A673 (cell line): ENCODE data around the gene PURB. TPM values are rescaled to one million over a fixed set of nuclear protein-coding genes. Genes with fewer than 3 reads are reported as not detected.

ENCODE experiments used
- BruUV-seq: library from RNA; stranded (reverse); fragments of 400-500 nt; replicated peaks from 2 replicates; lab custom pipeline; 2021; lab: Mats Ljungman, UMichigan
- CTCF ChIA-PET: fragments of 300-600 bp; sonication (Branson Sonifier 250); formaldehyde crosslinking; loops from one replicate; lab custom pipeline; 2022; ENCODE audit warnings: antibody characterized with exemption; lab: Charles Lee
- POLR2A ChIA-PET: fragments of 300-600 bp; sonication (Branson Sonifier 250); formaldehyde crosslinking; loops from one replicate; lab custom pipeline; 2022; ENCODE audit warnings: antibody characterized with exemption; ENCODE audit not compliant: low non-redundant PET; lab: Charles Lee
- DNase-seq: peaks from one replicate; pipeline ENCODE4 v3.0.0-alpha.2; 2015; ENCODE audit warnings: low spot score
- H3K27ac ChIP-seq: fragments of 200-600 bp; sonication (generic); 2 replicates; pipeline ENCODE4 v1.5.1; 2016; ENCODE audit warnings: mixed run types, low read depth, mild to moderate bottlenecking, mixed read lengths, antibody characterized with exemption, low read length; ENCODE audit not compliant: poor library complexity, severe bottlenecking
- H3K27me3 ChIP-seq: fragments of 200-600 bp; sonication (generic); replicated peaks from 2 replicates; pipeline ENCODE4 v1.6.1; 2017; ENCODE audit warnings: mixed run types, low read depth, mild to moderate bottlenecking, mixed read lengths, antibody characterized with exemption, low read length; ENCODE audit not compliant: insufficient read depth, poor library complexity
- H3K36me3 ChIP-seq: fragments of 200-600 bp; sonication (generic); 2 replicates; pipeline ENCODE4 v1.6.1; 2016; ENCODE audit warnings: mixed run types, mild to moderate bottlenecking, mixed read lengths, antibody characterized with exemption, low read length; ENCODE audit not compliant: insufficient read depth, poor library complexity, severe bottlenecking
- H3K4me1 ChIP-seq: fragments of 200-600 bp; sonication (generic); 2 replicates; pipeline ENCODE4 v1.6.1; 2017; ENCODE audit warnings: mixed run types, mild to moderate bottlenecking, mixed read lengths, antibody characterized with exemption, low read length; ENCODE audit not compliant: insufficient read depth, poor library complexity, severe bottlenecking
- H3K4me3 ChIP-seq: fragments of 200-600 bp; sonication (generic); 2 replicates; pipeline ENCODE4 v1.5.1; 2016; ENCODE audit warnings: low read depth, mixed run types, mild to moderate bottlenecking, mixed read lengths, low read length; ENCODE audit not compliant: poor library complexity, severe bottlenecking
- H3K9me3 ChIP-seq: fragments of 200-600 bp; sonication (generic); 2 replicates; pipeline ENCODE4 v1.6.1; 2016; ENCODE audit warnings: mixed run types, low read depth, mild to moderate bottlenecking, mixed read lengths, antibody characterized with exemption, low read length; ENCODE audit not compliant: poor library complexity, severe bottlenecking
- EZH2 ChIP-seq: fragments of 200-600 bp; sonication (generic); IDR thresholded peaks from 2 replicates; pipeline ENCODE4 v1.6.1; 2017; ENCODE audit warnings: borderline replicate concordance, low read depth, mild to moderate bottlenecking, mixed read lengths, antibody characterized with exemption, low read length; ENCODE audit not compliant: poor library complexity, severe bottlenecking
- intact Hi-C: fragments of 100-400 bp; cut with micrococcal nuclease; formaldehyde crosslinking; loops from one replicate; pipeline ENCODE4 v1.10.0; 2022; ENCODE audit not compliant: unreplicated experiment
- total RNA-seq: library from RNA; stranded (reverse); gene quantifications from 2 replicates; pipeline ENCODE4 v1.2.3, GENCODE V29; 2021
- TF ChIP-seq, protein P1 (sequence below): fragments of 300-800, 200-600 bp; sonication (generic); conservative IDR thresholded peaks from 2 replicates; pipeline ENCODE4 v1.5.1; 2017; ENCODE audit warnings: low read depth, mild to moderate bottlenecking, antibody characterized with exemption, low read length, moderate library complexity, mixed read lengths

Gene PURB
- total RNA-seq, 1 experiment from 2014 or later: 27.4 TPM

GRCh38 chr7:44914992-44915607, 29.8 kb upstream of the PURB start:
- H3K4me3 ChIP-seq: no peak overlapping the region
- no TSS peak for BruUV-seq
- intact Hi-C loops: no loop called here
- CTCF ChIA-PET: no interaction called here
- no peaks in the 10 kb centered on the region for H3K4me1 ChIP-seq
- DNase-seq: no peak
- no peaks in the 10 kb centered on the region for H3K9me3 ChIP-seq
- POLR2A ChIA-PET: no interaction called here
- TF ChIP-seq, protein P1, sequence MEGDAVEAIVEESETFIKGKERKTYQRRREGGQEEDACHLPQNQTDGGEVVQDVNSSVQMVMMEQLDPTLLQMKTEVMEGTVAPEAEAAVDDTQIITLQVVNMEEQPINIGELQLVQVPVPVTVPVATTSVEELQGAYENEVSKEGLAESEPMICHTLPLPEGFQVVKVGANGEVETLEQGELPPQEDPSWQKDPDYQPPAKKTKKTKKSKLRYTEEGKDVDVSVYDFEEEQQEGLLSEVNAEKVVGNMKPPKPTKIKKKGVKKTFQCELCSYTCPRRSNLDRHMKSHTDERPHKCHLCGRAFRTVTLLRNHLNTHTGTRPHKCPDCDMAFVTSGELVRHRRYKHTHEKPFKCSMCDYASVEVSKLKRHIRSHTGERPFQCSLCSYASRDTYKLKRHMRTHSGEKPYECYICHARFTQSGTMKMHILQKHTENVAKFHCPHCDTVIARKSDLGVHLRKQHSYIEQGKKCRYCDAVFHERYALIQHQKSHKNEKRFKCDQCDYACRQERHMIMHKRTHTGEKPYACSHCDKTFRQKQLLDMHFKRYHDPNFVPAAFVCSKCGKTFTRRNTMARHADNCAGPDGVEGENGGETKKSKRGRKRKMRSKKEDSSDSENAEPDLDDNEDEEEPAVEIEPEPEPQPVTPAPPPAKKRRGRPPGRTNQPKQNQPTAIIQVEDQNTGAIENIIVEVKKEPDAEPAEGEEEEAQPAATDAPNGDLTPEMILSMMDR: no peak
- no peak for TF ChIP-seq EZH2
- H3K27me3 ChIP-seq: no peaks in the 10 kb centered on the region
- H3K36me3 ChIP-seq: no peaks in the 10 kb centered on the region
- no peak overlapping the region for H3K27ac ChIP-seq

- TF ChIP-seq, protein P1: no peak
- TF ChIP-seq EZH2: no peak
- Histone ChIP-seq H3K4me3 (no peak overlapping the region), H3K4me1 (no peaks in the 10 kb centered on the region), H3K9me3 (no peaks in the 10 kb centered on the region), H3K27me3 (no peaks in the 10 kb centered on the region), H3K36me3 (no peaks in the 10 kb centered on the region), H3K27ac (no peak overlapping the region)
- BruUV-seq: no TSS peak
- ChIA-PET CTCF (no interaction called here), POLR2A (no interaction called here)
- intact Hi-C loops: no loop called here
- DNase-seq: no peak
These were observed 27.5 kb upstream of the PURB start for GRCh38 chr7:44912775-44913347.

DNA sequence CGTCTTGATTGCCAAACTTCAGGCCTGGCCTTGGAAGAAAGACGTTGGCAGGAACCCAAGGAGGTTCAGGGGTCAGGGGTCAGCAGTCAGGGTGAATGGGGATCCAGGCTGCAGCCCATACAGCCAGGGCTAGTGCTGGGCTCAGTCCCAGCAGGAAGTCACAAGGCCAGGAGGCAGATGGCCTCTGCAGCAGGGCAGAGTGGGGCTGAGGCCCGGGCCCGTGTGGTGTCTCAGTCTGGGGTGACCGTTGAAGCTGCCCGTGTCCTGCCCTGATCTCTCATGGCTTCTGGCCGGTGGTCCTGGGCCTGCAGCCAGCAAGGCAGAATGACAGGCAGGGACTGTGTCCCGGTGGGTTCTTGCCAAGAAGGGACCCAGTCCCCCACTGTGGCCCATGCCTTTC, 26.6 kb upstream of the PURB start:
- BruUV-seq: no TSS peak
- DNase-seq: no peak
- Histone ChIP-seq H3K27ac (no peak overlapping the region), H3K4me3 (no peak overlapping the region), H3K9me3 (no peaks in the 10 kb centered on the region), H3K36me3 (no peaks in the 10 kb centered on the region), H3K4me1 (no peaks in the 10 kb centered on the region), H3K27me3 (no peaks in the 10 kb centered on the region)
- TF ChIP-seq, protein P1: no peak
- TF ChIP-seq EZH2: no peak
- ChIA-PET POLR2A (no interaction called here), CTCF (no interaction called here)
- intact Hi-C loops: no loop called here
